Measurements from ENCODE around the gene HMGXB3.
"Not testable (repeated sequence)": the region's sequence is repeated elsewhere in the genome, so short reads cannot be mapped to it uniquely, and the experiment has no call there.

HMGXB3 gene

GRCh38 chr5:150068961-150069645 is 68.6 kb downstream of the HMGXB3 start:
- DNase-seq (ENCODE audit: low read depth), result no peak

GRCh38 chr5:150069672-150070627 is 69.4 kb downstream of the HMGXB3 start:
- no peak for DNase-seq (ENCODE audit: low read depth)

DNA sequence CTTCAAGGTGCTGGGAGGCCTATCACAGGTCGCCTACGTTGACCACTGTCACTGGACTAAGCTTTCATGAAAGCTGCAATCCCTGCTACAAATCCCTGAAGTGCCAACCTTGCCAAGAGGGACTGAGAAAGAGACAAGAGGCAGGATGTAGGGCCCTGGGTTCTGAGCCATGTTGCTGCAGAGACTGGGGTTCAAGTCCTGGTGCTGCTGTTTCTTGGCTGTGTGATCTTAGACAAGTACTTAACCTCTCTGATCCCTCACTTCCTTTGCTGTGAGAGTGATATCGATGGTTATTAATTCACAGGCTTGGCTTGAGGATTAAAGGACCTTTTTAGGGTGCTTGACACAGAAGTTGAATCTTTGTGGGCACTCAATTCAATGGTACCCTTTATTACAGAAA is 70.3 kb downstream of the HMGXB3 start:
- no peak for DNase-seq (ENCODE audit: low read depth)

- no peak for DNase-seq (ENCODE audit: low read depth)
These were observed 72.6 kb downstream of the HMGXB3 start for GRCh38 chr5:150073086-150073625.

DNA sequence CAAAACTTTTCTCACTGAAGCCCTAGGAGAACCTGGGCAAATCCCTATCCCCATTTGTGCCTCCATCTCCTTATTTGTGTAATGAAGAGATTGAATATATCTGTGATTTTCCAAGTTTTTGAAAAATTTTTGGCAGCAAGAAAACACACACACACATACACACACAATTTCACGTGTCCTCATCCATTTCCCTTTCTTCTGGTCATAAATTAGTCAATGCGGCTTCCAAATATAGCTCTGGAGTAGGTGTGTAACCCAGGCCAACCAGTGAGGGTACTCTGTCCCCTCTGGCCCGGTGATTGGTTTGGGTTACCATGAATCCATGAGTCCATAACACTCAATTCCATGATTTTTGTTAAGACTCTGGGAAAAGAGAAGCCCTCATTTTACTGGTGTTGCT is 73.1 kb downstream of the HMGXB3 start:
- DNase-seq (ENCODE audit: low read depth), result no peak

- DNase-seq (ENCODE audit: low read depth), result no peak
These were observed 74.7 kb downstream of the HMGXB3 start for GRCh38 chr5:150075233-150075632.

DNA sequence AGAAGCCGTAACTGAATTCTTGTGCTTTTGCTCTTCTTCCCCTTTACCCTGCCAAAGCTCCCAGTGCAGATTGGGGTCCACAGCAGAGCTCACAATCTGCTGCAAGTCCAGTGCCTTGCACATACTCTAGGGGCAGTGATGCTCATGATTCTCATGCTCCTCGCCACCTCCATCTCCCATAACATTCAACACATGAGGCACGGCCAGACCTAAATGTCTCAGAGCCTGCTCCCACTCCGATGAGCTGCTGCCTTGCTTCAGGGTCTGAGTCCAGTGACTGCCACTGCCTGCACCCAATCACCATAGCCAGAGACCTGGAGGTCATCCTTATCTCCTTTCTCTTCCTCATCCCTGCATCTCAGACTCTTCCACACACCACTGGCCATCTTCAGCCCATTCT is 75.3 kb downstream of the HMGXB3 start:
- DNase-seq (ENCODE audit: low read depth), result no peak

- DNase-seq (ENCODE audit: low read depth), result no peak
These were observed 76.5 kb downstream of the HMGXB3 start for GRCh38 chr5:150077060-150077459.

DNA sequence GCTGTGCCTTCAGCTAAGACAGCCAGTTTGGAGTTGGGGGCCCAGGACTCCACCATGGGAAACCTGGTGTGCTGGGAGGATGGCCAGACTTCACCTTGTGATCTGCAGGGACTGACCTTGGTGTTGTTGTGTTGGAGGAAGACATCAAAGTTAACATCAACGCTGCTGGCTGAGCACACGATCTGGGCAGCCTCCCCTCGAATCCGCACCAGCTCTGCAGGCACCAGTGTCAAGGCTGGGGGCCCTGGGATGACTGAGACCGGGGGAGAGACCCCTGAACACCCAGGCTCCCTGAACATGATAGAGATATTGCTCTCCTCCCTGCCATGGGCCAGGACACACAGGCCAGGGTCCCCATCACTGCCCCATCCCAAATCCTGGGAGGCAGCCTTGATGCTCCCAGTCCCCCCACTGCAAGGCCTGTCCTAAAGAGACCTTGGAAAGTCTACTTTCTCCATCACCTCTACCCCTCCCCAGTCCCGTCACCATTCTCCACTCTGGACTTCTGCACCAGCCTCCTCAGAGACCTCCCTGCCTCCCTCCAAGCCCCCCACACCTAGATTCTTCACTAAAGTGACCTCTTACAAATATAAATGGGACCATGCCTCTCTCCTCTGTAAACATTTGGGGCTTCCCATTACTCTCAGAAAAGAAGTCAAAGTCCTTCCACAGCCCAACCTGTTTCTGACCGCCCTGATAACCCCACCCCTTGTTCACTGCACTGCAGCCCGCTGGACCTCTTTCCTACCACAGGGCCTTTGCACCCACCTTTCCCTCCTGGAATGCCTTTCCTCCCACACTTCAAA is 77.7 kb downstream of the HMGXB3 start:
- no peak for DNase-seq (ENCODE audit: low read depth)

DNA sequence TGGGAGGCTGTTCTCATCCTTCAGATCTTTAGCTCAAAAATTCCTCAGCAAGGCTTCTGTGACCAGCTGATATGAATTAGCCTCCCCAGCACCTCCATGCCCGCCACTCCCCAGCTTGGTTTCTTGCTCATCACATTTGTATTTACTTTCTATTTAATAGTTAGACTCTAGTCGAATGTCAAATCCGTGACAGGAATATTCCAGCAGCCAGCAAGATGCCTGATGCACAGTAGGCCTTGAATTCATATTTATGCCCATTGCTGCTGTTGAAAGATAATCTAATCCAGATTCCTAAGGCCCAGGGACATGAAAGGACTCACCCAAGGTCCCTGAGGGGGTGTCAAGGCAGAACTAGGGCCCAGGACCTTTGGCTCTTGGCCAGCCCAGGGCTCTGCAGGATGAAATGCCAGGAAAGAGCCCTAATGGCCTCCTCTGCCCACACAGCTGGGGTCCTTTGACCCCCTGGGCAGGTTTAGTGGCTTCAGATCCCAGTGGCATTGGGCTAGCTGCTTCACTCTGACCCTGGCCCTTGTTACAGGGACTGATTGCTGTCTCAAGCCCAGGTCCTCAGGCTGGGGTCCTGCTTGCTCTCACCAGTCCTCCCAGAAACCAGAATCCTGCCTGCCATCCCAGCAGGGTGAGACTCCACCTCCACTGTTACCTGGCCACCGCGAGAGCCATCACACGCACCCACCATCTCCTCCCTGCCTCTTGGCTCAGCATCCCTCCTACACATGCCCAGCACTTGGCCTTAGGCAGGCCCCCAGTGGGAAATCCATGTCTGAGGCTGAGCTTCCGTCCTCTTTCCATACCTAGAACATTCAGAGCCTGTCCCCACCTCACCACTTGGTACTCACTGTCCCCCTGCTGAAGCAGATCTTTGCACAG is 78.5 kb downstream of the HMGXB3 start:
- no peak for DNase-seq (ENCODE audit: low read depth)

- no peak for DNase-seq (ENCODE audit: low read depth)
These were observed 79.4 kb downstream of the HMGXB3 start for GRCh38 chr5:150079909-150080461.

DNA sequence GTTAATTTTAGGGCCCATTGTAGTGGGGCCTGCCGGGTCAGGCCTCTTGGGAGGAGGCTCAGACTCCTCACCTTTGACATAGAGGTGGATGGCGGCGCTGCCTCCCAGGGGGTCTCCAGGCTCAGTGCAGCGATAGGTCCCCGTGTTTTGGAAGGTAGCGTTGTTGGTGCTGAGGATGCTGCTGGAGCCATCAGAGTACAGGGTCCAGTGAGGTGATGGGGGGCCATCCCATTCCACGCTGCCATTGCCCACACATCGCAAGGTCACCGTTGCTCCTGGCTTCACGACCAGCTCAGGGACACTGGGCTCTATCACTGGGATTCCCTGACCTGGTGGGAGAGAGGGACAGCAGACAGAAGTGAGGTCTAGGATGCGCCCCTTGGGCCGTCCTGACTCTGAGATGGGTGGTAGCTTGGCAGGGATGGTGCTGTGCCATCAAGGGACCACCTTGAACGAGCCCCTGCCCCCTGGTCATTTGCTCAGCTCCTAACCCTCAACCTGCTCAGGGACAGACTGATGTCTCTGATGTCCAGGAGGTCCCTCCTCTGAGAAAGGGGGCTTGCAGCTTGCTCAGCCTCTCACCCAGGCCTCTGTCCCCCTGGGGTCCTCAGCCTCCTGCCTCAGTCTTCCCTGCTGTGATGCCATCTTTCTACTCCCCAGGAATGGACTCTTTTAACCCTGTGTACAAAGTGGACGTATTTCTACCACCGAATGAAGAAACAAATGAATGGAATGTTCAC is 80.3 kb downstream of the HMGXB3 start:
- DNase-seq (ENCODE audit: low read depth), result no peak

DNA sequence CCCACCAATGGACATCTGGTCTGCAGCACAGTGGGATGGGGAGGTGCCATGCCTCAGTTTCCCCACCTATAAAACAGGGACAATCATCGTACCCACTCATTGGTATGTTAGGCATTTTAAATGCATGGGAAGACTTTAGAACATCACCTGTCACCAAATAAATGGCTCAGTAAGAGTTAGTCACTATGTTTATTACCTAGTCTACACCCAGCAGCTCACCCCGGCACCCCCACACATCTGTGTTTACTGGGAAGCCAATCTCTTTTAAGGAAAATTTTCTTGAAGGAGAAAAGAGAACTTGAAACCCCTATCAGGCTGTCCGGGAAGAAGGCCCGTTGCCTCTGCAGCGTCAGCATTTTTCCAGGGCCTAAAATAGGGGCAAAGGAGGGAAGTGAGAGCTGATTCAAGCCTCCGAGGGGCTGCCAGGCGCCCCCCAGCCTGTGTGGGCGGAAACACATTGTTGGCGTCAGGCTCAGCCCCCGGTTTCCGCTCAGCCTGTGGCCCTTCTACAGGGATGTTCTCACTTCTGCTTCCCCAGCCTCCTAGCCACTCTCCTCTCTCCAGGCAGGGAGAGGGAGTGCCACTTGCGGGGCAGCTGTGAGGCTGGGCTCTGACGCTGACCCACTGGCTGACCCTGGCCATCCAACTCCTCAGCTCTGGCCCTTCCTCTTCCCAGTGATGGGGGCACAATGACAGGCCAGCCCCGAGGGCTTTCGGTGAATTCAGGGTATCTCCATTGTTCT is 81.2 kb downstream of the HMGXB3 start:
- DNase-seq (ENCODE audit: low read depth), result no peak

GRCh38 chr5:150082374-150082773 is 81.8 kb downstream of the HMGXB3 start:
- no peak for DNase-seq (ENCODE audit: low read depth)

DNA sequence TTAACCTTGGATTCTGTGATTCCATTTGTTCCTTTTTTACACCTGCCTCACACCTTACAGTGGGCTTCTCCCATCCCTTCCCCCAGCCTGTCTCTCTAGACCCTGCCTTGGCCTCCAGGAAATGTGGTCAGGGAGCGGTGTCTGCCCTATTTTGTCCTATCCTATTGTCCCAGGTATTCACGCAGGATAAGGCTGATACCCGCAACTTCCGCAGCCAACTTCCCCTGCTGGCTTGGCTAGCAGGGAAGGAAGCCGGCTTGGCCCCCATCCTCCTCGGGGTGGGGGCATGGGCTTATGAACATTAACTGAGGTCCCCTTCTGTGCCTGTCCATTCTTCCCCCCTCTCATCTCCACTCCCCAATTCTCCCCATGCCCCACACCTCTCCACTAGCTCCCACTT is 82.3 kb downstream of the HMGXB3 start:
- no peak for DNase-seq (ENCODE audit: low read depth)

GRCh38 chr5:150084754-150085153 is 84.2 kb downstream of the HMGXB3 start:
- not testable (repeated sequence) for DNase-seq (ENCODE audit: low read depth)

GRCh38 chr5:150085191-150085912 is 84.8 kb downstream of the HMGXB3 start:
- DNase-seq (ENCODE audit: low read depth), result no peak

- no peak for DNase-seq (ENCODE audit: low read depth)
These were observed 85.6 kb downstream of the HMGXB3 start, which contains the start of gene CSF1R for GRCh38 chr5:150085950-150086715. Gene CSF1R (minus strand): TSS chr5:150086554. CDS start chr5:150086427, 127 bp downstream.

Measured in fibroblast of gingiva (primary cell).